Neutrophil (primary cell): ENCODE measurements around the gene LSM3.

ENCODE experiments used
- H3K27ac ChIP-seq: fragments of 200-600 bp; sonication (generic); 2 replicates; pipeline ENCODE4 v1.5.1; 2016; ENCODE audit warnings: mild to moderate bottlenecking, moderate library complexity
- H3K27me3 ChIP-seq: fragments of 200-600 bp; sonication (generic); 2 replicates; pipeline ENCODE4 v1.6.0; 2016; ENCODE audit warnings: mild to moderate bottlenecking
- H3K36me3 ChIP-seq: fragments of 200-600 bp; sonication (generic); 2 replicates; pipeline ENCODE4 v1.5.1; 2017
- H3K4me1 ChIP-seq, 2 experiments: fragments of 200-600 bp in 1 of 2; sonication (generic) in 1 of 2; 1 replicate in 1 of 2; 2 replicates in 1 of 2; pipeline versions ENCODE4 v1.5.1 to v1.6.1; 2013 to 2016; ENCODE audit warnings: low read depth in 1 of 2, low read length in 1 of 2, mild to moderate bottlenecking in 1 of 2, moderate library complexity in 1 of 2; ENCODE audit not compliant: control insufficient read depth in 1 of 2, insufficient read depth in 1 of 2
- H3K4me3 ChIP-seq, 2 experiments: fragments of 200-600 bp in 1 of 2; sonication (generic) in 1 of 2; 1 replicate in 1 of 2; 2 replicates in 1 of 2; pipeline ENCODE4 v1.5.1; 2013 to 2016; ENCODE audit warnings: low read depth in 1 of 2, low read length in 1 of 2, mild to moderate bottlenecking in 1 of 2, moderate library complexity in 1 of 2
- H3K9me3 ChIP-seq: fragments of 200-600 bp; sonication (generic); 2 replicates; pipeline ENCODE4 v1.5.1; 2016
- CTCF ChIP-seq: fragments of 200-600 bp; sonication (generic); IDR thresholded peaks from 2 replicates; pipeline ENCODE4 v1.5.1; 2016; ENCODE audit warnings: antibody characterized with exemption

Gene LSM3

GRCh38 chr3:14144423-14145075, 34.1 kb upstream of the LSM3 start:
- Histone ChIP-seq H3K27me3 (no peaks in the 10 kb centered on the region), H3K4me1 (peaks cover 48 to 49% of the 10 kb centered on the region in 2 experiments), H3K36me3 (peaks cover 66% of the 10 kb centered on the region), H3K4me3 (peak overlapping the region; percentile 77 to 84), H3K27ac (peak overlapping the region; percentile 99), H3K9me3 (no peaks in the 10 kb centered on the region)
- TF ChIP-seq CTCF, result no peak

- Histone ChIP-seq H3K9me3 (no peaks in the 10 kb centered on the region), H3K4me3 (peak overlapping the region; percentile 77 to 84), H3K27me3 (no peaks in the 10 kb centered on the region), H3K27ac (peak overlapping the region; percentile 99), H3K4me1 (peaks cover 48 to 49% of the 10 kb centered on the region in 2 experiments), H3K36me3 (peaks cover 65% of the 10 kb centered on the region)
- TF ChIP-seq CTCF, result no peak
These were observed 33.4 kb upstream of the LSM3 start for GRCh38 chr3:14145236-14145635.

- Histone ChIP-seq H3K27me3 (no peaks in the 10 kb centered on the region), H3K4me1 (peaks cover 48 to 49% of the 10 kb centered on the region in 2 experiments), H3K4me3 (peak overlapping the region; percentile 77 to 84), H3K36me3 (peaks cover 59% of the 10 kb centered on the region), H3K9me3 (no peaks in the 10 kb centered on the region), H3K27ac (peak overlapping the region; percentile 99)
- peak; percentile 16 for TF ChIP-seq CTCF
These were observed 32.8 kb upstream of the LSM3 start for GRCh38 chr3:14145670-14146380.

- peak overlapping the region; percentile 77 to 84 for H3K4me3 ChIP-seq
- no peak for TF ChIP-seq CTCF
- no peaks in the 10 kb centered on the region for H3K9me3 ChIP-seq
- H3K4me1 ChIP-seq, result peaks cover 48 to 49% of the 10 kb centered on the region in 2 experiments
- peaks cover 57% of the 10 kb centered on the region for H3K36me3 ChIP-seq
- H3K27me3 ChIP-seq, result no peaks in the 10 kb centered on the region
- H3K27ac ChIP-seq, result peak overlapping the region; percentile 99
These were observed 32.1 kb upstream of the LSM3 start for GRCh38 chr3:14146381-14147065.

GRCh38 chr3:14147066-14147435, 31.6 kb upstream of the LSM3 start:
- H3K36me3 ChIP-seq, result peaks cover 57% of the 10 kb centered on the region
- H3K4me3 ChIP-seq, result peak overlapping the region in 1 of 2 experiments; percentile 11
- H3K27me3 ChIP-seq, result no peaks in the 10 kb centered on the region
- peak overlapping the region; percentile 99 for H3K27ac ChIP-seq
- H3K9me3 ChIP-seq, result no peaks in the 10 kb centered on the region
- no peak for TF ChIP-seq CTCF
- H3K4me1 ChIP-seq, result peaks cover 48 to 49% of the 10 kb centered on the region in 2 experiments
